Gastrocnemius medialis (tissue), 4 donors: ENCODE results near the gene ARID5B.

Experiments used
- CTCF ChIP-seq, 5 experiments: fragments of 450-650 bp in 3 of 5; fragments of 200-600 bp in 2 of 5; sonication (generic) in 2 of 5; IDR thresholded peaks in 4 of 5; conservative IDR thresholded peaks in 1 of 5; 1 replicate in 4 of 5; 2 replicates in 1 of 5; pipeline ENCODE4 v1.5.1; 2016 to 2019; ENCODE audit warnings: antibody characterized with exemption in 5 of 5, mild to moderate bottlenecking in 3 of 5, moderate library complexity in 3 of 5
- POLR2A ChIP-seq, 2 donors: fragments of 450-650 bp; IDR thresholded peaks; one replicate each; pipeline ENCODE4 v1.6.1; 2017; ENCODE audit warnings: antibody characterized with exemption in 2 of 2, mild to moderate bottlenecking in 2 of 2, moderate library complexity in 2 of 2

- TF ChIP-seq CTCF (IDR thresholded peaks at IDR 0.05 in 4 of 5, conservative IDR thresholded peaks at IDR 0.05 in 1 of 5) = no peak
- no peak for TF ChIP-seq POLR2A (IDR thresholded peaks at IDR 0.05)
Observed at GRCh38 chr10:62000726-62001125, 99.2 kb downstream of the ARID5B start.
